ENCODE results near the gene NDUFB2.

NDUFB2 gene

GRCh38 chr7:140678081-140678815, 18.3 kb upstream of the NDUFB2 start:
- TF ChIP-seq, protein P1, sequence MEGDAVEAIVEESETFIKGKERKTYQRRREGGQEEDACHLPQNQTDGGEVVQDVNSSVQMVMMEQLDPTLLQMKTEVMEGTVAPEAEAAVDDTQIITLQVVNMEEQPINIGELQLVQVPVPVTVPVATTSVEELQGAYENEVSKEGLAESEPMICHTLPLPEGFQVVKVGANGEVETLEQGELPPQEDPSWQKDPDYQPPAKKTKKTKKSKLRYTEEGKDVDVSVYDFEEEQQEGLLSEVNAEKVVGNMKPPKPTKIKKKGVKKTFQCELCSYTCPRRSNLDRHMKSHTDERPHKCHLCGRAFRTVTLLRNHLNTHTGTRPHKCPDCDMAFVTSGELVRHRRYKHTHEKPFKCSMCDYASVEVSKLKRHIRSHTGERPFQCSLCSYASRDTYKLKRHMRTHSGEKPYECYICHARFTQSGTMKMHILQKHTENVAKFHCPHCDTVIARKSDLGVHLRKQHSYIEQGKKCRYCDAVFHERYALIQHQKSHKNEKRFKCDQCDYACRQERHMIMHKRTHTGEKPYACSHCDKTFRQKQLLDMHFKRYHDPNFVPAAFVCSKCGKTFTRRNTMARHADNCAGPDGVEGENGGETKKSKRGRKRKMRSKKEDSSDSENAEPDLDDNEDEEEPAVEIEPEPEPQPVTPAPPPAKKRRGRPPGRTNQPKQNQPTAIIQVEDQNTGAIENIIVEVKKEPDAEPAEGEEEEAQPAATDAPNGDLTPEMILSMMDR (IDR thresholded peaks at IDR 0.05) = no peak
- no peak for TF ChIP-seq ZFX (IDR thresholded peaks at IDR 0.05; ENCODE audit: borderline replicate concordance)
- H3K27ac ChIP-seq = no peak overlapping the region

- no peak overlapping the region for H3K27ac ChIP-seq
- TF ChIP-seq ZFX (IDR thresholded peaks at IDR 0.05; ENCODE audit: borderline replicate concordance) = no peak
- TF ChIP-seq, protein P1 (IDR thresholded peaks at IDR 0.05) = no peak
Observed at GRCh38 chr7:140678816-140679130, 17.7 kb upstream of the NDUFB2 start.

DNA sequence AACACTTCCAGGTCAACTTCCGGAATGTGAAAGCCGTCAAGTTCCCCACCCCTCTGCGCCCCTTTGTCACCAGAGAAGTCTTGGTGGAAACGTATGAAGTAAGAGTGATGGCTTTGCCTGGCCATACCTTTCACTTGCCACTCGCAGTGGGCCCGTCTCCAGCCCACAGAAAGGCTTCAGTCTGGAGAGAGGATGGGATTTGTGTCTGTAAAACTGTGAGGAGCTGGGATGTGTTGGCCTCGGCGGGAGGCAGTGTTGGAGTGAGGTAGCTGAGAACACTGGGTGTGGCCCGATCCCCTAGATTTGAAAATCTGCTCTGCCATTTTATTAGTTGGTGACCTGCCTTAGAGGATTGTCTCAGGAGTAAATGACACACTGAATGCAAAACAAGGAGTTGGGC, 17.3 kb upstream of the NDUFB2 start:
- TF ChIP-seq ZFX (IDR thresholded peaks at IDR 0.05; ENCODE audit: borderline replicate concordance) = no peak
- TF ChIP-seq, protein P1 (IDR thresholded peaks at IDR 0.05) = no peak
- H3K27ac ChIP-seq = no peak overlapping the region

GRCh38 chr7:140680886-140681285, 15.6 kb upstream of the NDUFB2 start:
- no peak overlapping the region for H3K27ac ChIP-seq
- no peak for TF ChIP-seq ZFX (IDR thresholded peaks at IDR 0.05; ENCODE audit: borderline replicate concordance)
- TF ChIP-seq, protein P1 (IDR thresholded peaks at IDR 0.05) = no peak

DNA sequence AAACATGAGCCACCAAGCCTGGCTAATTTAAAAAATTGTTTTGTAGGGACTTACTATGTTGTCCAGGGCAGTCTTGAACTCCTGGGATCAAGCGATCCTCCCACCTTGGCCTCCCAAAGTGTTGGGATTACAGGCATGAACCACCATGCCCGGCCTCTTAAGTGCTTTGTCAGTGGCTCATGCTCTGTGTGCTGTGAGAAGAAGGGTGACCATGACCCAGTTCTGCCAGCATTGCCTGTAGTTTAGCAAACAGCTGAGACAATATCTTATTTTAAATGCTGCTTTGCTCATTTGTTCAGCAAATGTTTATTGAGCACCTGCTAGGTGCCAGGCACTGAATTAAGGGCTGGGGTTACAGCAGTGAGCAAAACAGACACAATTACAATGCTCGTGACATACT, 14.7 kb upstream of the NDUFB2 start:
- TF ChIP-seq, protein P1 (IDR thresholded peaks at IDR 0.05) = no peak
- TF ChIP-seq ZFX (IDR thresholded peaks at IDR 0.05; ENCODE audit: borderline replicate concordance) = no peak
- H3K27ac ChIP-seq = no peak overlapping the region

- TF ChIP-seq ZFX (IDR thresholded peaks at IDR 0.05; ENCODE audit: borderline replicate concordance) = no peak
- TF ChIP-seq, protein P1 (IDR thresholded peaks at IDR 0.05) = no peak
- no peak overlapping the region for H3K27ac ChIP-seq
Observed at GRCh38 chr7:140683657-140684056, 12.9 kb upstream of the NDUFB2 start.

GRCh38 chr7:140684066-140684950, 12.2 kb upstream of the NDUFB2 start:
- TF ChIP-seq, protein P1 (IDR thresholded peaks at IDR 0.05) = no peak
- TF ChIP-seq ZFX (IDR thresholded peaks at IDR 0.05; ENCODE audit: borderline replicate concordance) = no peak
- no peak overlapping the region for H3K27ac ChIP-seq
